ENCODE measurements around the gene DBT.

Gene DBT

DNA sequence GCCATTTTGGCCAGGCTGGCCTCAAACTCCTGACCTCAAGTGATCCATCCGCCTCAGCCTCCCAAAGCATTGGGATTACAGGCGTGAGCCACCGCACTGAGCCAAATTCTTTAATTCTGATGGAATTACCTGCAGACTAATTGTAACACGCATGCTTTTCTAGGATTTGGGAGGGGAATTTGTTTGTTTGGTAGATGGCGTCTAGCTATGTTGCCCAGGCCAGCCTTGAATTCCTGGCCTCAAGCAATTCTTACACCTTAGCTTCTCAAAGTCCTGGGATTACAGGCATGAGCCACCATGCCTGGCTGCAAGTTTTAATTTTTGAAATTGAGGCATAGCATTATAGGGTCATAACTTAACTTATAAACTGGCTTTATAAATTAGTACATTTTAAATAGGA, 35.0 kb upstream of the DBT start:
- TF ChIP-seq, protein P1, sequence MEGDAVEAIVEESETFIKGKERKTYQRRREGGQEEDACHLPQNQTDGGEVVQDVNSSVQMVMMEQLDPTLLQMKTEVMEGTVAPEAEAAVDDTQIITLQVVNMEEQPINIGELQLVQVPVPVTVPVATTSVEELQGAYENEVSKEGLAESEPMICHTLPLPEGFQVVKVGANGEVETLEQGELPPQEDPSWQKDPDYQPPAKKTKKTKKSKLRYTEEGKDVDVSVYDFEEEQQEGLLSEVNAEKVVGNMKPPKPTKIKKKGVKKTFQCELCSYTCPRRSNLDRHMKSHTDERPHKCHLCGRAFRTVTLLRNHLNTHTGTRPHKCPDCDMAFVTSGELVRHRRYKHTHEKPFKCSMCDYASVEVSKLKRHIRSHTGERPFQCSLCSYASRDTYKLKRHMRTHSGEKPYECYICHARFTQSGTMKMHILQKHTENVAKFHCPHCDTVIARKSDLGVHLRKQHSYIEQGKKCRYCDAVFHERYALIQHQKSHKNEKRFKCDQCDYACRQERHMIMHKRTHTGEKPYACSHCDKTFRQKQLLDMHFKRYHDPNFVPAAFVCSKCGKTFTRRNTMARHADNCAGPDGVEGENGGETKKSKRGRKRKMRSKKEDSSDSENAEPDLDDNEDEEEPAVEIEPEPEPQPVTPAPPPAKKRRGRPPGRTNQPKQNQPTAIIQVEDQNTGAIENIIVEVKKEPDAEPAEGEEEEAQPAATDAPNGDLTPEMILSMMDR (IDR thresholded peaks at IDR 0.05; ENCODE audit: insufficient read depth, low read length, poor library complexity, severe bottlenecking), result no peak
- TF ChIP-seq EZH2phosphoT487 (conservative IDR thresholded peaks at IDR 0.05; ENCODE audit: low read length), result no peak
- Histone ChIP-seq H3K4me2 (ENCODE audit: low read depth, low read length, poor library complexity, severe bottlenecking) (no peak overlapping the region), H3F3A (ENCODE audit: insufficient read depth) (no peaks in the 10 kb centered on the region; the same call in 1 of the 2 replicates), H3K4me3 (ENCODE audit: insufficient read depth, low read length, poor library complexity, severe bottlenecking) (no peak overlapping the region), H3K9me3 (ENCODE audit: insufficient read depth, low read length) (no peaks in the 10 kb centered on the region), H3K27me3 (ENCODE audit: low read length) (no peaks in the 10 kb centered on the region), H3K79me2 (ENCODE audit: insufficient read depth, low read length) (0 out of 2 replicates have a peak, but pooled peaks cover 7% of the 10 kb centered on the region), H3K27ac (ENCODE audit: low read depth, low read length) (no peak overlapping the region), H3K36me3 (ENCODE audit: low read length) (peaks cover 40% of the 10 kb centered on the region), H3K9me2 (replicated peaks; ENCODE audit: insufficient read depth, low read length) (no peaks in the 10 kb centered on the region), H3K9ac (ENCODE audit: low read length) (no peak overlapping the region), H2AFZ (ENCODE audit: low read depth, low read length, severe bottlenecking) (no peak overlapping the region), H4K20me1 (ENCODE audit: low read depth, low read length) (no peaks in the 10 kb centered on the region)

DNA sequence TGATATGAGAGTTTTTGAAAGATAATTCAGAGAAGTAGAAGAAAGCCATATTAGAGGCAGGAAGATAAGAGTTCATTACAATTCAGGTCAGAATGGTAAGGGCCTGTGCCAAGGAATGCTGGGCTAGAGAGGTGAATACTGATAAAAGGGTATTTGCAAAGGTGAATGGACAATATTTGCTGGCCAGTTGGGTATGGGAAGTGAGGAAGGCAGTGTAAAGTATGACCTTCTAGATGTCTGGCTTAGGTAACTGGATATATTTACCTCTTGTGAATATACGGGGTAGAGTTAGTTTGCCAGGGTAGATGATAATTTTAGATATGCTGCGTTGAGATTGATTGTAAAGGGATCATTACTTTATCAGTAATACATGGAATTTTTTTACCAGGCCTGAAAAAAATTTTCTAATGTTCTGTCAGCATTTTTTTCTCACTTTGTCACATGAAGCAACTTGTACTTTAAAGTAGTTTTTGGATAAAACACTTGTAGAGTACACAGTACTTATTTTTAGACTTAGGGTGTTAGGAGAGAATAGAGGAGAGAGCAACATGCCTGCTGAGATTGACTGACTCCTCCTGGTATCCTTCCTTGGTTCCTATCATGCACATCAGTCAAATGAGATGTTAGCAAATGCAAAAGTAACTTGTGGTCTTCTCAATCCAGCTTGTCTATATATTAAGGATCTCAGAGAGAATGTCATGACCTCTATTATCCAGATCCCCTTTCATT, 30.5 kb upstream of the DBT start:
- no peak overlapping the region for H3K4me3 ChIP-seq (ENCODE audit: insufficient read depth, low read length, poor library complexity, severe bottlenecking)
- H3K27me3 ChIP-seq (ENCODE audit: low read length), result no peaks in the 10 kb centered on the region
- H3K9me3 ChIP-seq (ENCODE audit: insufficient read depth, low read length), result no peaks in the 10 kb centered on the region
- H3K9me2 ChIP-seq (replicated peaks; ENCODE audit: insufficient read depth, low read length), result no peaks in the 10 kb centered on the region
- peaks cover 52% of the 10 kb centered on the region for H3K36me3 ChIP-seq (ENCODE audit: low read length)
- H3K9ac ChIP-seq (ENCODE audit: low read length), result no peak overlapping the region
- TF ChIP-seq, protein P1 (IDR thresholded peaks at IDR 0.05; ENCODE audit: insufficient read depth, low read length, poor library complexity, severe bottlenecking), result no peak
- no peak for TF ChIP-seq EZH2phosphoT487 (conservative IDR thresholded peaks at IDR 0.05; ENCODE audit: low read length)
- no peaks in the 10 kb centered on the region; the same call in 1 of the 2 replicates for H3F3A ChIP-seq (ENCODE audit: insufficient read depth)
- no peak overlapping the region for H2AFZ ChIP-seq (ENCODE audit: low read depth, low read length, severe bottlenecking)
- H4K20me1 ChIP-seq (ENCODE audit: low read depth, low read length), result no peaks in the 10 kb centered on the region
- no peak overlapping the region for H3K4me2 ChIP-seq (ENCODE audit: low read depth, low read length, poor library complexity, severe bottlenecking)
- 0 out of 2 replicates have a peak, but pooled peaks cover 7% of the 10 kb centered on the region for H3K79me2 ChIP-seq (ENCODE audit: insufficient read depth, low read length)
- H3K27ac ChIP-seq (ENCODE audit: low read depth, low read length), result no peak overlapping the region

DNA sequence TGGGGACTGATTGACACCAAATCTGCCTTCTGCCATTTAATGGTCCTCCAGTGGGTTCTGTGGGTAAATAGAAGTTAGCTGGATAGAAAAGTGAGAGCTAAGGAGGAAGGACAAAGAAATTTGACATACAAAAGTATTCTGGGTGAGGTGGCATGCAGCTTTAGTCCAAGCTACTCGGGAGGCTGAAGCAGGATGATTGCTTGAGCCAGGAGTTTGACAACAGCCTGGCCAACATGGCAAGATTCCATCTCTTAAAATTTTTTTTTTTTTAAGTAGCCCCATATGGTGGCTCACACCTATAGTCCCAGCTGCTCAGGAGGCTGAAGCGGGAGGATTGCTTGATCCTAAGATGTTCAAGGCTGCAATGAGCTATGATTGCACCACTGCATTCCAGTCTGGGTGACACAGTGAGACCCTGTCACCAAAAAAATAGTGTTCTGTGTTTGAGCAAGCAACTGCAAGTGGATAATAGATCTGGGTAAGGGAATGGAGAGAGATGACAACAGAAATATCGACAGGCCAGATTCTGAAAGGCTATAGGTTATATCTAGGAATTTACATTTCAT, 29.8 kb upstream of the DBT start:
- TF ChIP-seq EZH2phosphoT487 (conservative IDR thresholded peaks at IDR 0.05; ENCODE audit: low read length), result no peak
- TF ChIP-seq, protein P1 (IDR thresholded peaks at IDR 0.05; ENCODE audit: insufficient read depth, low read length, poor library complexity, severe bottlenecking), result no peak
- Histone ChIP-seq H3K79me2 (ENCODE audit: insufficient read depth, low read length) (0 out of 2 replicates have a peak, but pooled peaks cover 7% of the 10 kb centered on the region), H3K4me3 (ENCODE audit: insufficient read depth, low read length, poor library complexity, severe bottlenecking) (no peak overlapping the region), H3K36me3 (ENCODE audit: low read length) (peaks cover 55% of the 10 kb centered on the region), H3F3A (ENCODE audit: insufficient read depth) (peaks cover 3% of the 10 kb centered on the region; the same call in 1 of the 2 replicates), H4K20me1 (ENCODE audit: low read depth, low read length) (no peaks in the 10 kb centered on the region), H3K9me2 (replicated peaks; ENCODE audit: insufficient read depth, low read length) (no peaks in the 10 kb centered on the region), H2AFZ (ENCODE audit: low read depth, low read length, severe bottlenecking) (no peak overlapping the region), H3K27ac (ENCODE audit: low read depth, low read length) (no peak overlapping the region), H3K4me2 (ENCODE audit: low read depth, low read length, poor library complexity, severe bottlenecking) (no peak overlapping the region), H3K27me3 (ENCODE audit: low read length) (no peaks in the 10 kb centered on the region), H3K9me3 (ENCODE audit: insufficient read depth, low read length) (no peaks in the 10 kb centered on the region), H3K9ac (ENCODE audit: low read length) (no peak overlapping the region)

Measured in SU-DHL-6 (cell line).